Right forelimb (tissue), 1 donor: ENCODE measurements around the gene FTO.

ENCODE experiments used
- DNase-seq: peaks from one replicate; pipeline ENCODE4 v3.0.0-alpha.2; 2018

FTO gene

DNA sequence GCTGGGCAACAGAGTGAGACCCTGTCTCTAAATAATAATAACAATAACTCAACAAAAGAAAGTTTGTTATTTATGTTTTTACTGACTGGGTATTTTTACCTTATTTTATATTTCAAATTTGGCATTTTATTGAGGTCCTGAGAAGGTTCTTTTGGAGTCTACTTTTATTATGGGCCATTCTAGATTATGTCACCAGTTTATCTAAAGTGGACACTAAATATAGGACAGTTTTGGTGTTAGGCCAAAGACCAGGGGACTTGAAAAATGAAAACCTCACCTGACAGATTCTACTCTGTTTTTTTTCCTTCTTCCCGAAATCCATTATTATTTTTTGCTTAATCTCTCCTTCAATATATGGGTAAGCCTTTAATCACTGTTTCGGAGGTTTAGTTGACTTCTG, 8.1 kb downstream of the FTO start:
- no peak for DNase-seq

DNA sequence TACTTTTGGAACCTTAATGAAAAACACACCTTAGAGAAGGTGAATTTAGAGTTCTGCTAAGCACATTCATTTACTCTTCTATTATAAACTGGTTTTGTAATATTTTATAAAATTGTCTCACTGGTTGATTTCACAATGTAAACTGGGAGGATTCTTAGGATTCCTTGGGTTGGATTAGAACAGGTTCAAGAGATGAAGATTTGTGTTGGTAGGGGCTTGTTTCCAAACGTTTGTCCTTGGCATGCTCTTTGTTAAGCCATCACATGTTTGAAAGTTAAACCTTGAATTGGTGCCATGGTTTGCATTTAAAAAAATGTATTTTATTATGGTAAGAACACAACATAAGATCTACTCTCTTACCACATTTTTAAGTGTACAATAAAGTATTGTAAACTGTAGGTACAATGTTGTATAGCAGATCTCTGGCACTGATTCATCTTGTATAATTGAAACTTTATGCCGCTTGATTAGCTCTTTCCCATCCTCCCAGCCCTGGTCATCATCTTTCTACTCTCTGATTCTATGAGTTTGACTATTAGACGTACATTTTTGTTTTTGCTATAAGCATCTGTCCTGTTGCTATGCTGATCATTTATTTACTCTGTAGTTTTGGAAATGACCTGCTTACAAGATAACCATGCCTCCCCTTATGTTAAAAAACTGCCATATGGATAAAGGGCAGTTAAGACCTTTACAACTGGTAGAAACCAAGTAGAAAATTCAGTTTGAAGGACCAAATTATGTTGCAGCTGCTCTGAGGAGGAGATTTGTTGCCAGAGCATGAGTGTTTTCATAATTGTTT, 9.6 kb downstream of the FTO start:
- no peak for DNase-seq

DNA sequence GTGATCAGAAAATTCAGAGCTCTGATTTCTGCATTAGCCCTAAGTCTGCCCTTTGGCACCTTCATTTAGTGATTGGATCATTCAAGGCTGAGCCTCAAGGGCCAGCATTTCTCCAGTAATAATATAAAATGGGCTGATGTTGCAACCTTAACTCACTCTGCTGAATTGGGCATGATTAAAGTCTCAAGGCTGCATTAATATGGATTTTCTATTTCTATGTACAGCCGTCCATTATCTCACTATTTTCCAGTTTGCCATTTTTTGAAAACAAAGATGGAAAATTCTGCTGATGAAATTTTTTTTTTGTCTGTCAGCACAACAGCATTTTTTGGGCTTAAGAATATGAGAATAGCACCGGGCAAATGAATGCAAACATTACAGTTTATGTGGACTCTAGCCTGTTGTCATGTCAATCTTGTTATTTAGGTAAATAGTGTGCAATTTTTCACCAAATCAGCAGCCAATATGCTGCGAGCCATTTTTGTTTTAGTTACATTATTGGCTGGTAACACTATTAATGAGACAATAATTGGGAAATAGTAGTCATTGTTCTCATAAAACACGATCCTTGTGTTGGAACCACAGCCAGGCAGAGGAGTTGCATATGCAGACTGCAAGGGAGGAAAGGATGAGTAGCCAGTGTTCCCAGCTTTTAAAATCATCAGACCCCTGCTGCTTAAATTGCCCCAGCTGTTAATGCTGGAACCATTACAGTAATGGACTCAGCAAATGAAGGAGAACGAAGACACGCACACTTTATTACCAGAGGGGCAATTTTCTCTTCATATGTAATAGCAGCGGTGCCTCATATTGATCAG, 10.5 kb downstream of the FTO start:
- peak; percentile 46 for DNase-seq

DNA sequence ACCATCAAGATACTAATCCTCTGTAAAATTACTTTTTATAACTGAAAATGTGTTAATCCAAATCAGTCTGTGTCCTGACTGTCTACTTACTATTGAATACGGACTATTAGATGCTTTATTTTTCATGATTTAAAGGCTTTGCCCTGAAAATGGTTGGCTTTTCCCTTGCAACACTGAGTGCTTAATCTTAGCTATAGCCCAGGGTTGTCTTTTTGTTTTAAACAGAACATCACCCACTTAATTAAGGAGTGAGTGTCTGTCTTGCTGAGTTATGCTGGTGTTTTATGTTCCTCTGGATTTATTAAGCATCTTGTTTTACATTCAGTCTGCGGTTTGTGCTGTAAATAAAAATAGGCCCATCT, 11.0 kb downstream of the FTO start:
- no peak for DNase-seq

DNA sequence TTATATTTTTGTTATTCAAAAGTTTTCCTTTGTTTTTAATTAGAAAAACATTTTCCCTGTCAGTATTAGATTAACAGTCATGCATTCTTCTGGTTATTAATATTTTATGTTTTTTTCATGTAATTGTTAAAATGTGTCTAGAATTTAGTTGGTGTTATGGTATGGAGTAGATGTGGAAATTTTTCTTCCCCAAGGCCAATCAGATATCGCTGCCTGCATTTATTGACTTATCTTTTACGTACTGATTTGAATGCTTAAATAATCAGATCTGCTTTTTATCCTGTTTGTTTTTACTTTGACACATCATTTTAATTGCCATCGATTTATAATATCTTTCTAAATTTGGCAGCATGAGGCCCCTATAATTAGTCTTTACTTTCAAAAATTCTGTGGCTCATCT, 13.6 kb downstream of the FTO start:
- no peak for DNase-seq

DNA sequence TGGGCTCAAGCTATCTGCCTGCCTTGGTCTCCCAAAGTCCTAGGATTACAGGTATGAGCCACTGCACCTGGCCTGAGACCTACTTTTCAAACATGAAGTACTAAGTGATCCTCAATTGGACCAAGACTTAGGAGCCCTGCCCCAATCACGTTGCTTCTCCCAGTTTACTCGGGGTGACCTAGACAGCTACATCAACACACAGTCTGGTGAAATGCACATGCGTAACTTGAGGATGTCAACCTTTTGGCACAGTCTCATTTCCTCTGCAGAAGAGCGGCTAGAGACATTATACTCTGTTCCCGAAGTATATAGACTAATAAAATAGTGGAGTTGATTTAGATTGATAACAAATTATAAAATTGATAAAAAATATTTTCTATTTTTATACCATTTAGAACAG, 17.1 kb downstream of the FTO start:
- DNase-seq: no peak

DNA sequence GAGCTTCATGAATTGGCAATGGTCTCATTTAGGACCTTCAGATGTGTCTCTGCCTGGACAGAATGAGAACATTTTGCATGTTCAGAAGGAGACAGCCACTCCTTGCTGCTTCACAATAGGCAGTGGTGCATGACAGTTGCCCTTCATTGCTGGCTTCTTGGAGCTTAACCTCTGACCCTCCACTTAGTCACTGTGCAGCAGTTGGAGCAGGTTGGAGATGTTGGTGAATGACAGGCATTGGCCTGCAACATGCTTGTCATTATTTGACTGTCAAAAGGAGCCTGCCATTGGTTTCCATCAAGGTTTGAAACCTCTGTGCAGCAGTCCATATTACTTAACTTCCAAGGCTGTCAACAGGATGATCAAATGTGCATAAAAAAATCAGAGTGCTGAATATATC, 22.7 kb downstream of the FTO start:
- DNase-seq: no peak

DNA sequence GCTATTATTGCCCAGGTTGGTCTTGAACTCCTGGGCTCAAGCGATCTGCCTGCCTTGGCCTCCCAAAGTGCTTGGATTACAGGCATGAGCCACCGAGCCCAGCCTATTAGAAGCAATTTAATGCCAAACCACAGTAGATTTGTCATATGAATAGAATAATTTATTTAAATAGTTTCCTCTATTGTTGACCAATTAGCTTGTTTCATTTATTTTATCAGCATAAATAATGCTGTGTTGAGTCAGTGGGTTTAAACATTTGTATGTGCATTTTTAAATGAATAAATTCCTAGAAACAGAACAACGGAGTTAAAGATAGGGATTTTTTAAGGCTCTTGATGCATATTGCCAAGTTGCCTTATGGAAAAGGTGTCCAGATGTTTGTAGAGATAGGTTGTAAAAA, 26.7 kb downstream of the FTO start:
- no peak for DNase-seq

DNA sequence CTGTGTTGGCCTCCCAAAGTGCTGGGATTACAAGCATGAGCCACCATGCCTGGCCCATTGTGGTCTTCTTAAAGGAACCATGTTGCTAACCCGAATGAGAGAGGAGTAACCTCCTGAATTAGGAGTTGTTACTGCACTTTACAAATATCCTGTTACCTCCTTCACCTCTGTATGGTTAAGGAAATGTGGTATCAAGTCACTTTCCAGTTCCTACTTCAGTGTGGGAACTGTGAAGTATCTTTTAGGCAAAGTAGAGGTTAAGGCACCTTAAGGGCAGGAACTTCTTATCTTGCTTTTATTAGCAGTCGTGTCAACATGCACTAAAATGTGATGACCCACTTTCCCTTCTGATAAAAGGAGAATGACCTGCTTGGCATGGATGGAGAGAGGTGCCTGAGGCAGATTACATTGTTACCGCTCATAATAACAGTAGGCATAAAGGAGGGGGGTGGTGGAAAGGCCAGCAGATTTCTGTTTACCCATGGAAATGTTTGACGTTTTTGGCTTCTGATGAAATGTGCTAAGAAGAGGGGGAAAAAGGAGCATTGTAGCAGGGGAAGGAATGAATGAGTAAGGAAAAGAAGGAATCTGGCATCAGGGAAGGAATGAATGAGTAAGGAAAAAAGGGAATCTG, 28.5 kb downstream of the FTO start:
- no peak for DNase-seq

DNA sequence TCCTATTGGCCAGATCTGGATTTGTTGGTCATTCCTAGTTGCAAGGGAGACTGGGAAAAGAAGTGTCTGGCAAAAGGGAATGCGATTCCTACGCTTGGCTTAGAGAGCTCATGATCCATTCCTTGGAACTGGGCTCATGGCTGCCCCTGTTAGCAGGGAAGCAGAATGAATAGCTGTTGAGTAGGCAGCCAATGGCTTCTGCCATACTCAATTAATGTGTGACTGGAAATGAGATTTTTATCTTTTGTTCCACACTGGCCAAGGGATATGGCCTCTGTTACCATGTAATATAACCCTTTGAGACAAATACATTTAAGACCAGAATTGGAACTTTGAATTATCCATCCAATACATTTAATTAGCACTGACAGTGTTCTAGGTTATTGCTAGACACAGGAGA, 31.0 kb downstream of the FTO start:
- no peak for DNase-seq

DNA sequence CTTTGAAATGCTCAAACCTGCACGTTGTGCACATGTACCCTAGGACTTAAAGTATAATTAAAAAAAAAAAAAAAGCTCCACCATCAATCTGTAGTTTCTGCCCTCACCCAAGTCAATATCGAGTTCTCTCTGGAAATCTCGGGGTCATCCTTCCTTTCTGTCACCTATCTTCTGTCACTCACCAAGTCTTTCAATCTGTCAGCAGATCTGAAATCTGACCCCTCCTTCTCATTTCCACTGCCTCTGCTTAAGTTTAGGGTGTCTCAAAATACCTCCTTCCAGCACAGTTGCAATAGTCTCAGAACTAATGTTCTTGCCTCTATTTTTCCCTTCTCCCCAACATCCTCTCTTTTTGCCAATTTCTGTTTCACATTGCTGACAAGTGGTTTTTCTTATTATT, 32.3 kb downstream of the FTO start:
- no peak for DNase-seq

DNA sequence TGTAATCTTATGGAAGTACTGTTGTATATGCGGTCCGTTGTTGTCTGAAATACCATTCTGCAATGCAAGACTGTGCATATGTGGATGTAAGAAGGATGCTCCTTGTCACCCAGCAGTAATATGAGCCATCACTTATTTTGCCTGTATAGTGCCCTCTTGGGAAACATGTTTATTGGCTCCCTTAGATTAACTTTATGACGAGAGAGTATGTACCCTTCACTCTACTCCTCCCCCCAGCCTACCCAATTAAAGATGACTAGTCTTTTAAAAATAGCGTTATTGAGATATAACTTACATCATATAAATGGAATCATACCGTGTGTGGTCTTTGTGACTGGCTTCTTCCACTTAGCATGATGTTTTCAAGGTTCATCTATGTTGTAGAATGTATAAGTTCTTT, 33.6 kb downstream of the FTO start:
- no peak for DNase-seq

DNA sequence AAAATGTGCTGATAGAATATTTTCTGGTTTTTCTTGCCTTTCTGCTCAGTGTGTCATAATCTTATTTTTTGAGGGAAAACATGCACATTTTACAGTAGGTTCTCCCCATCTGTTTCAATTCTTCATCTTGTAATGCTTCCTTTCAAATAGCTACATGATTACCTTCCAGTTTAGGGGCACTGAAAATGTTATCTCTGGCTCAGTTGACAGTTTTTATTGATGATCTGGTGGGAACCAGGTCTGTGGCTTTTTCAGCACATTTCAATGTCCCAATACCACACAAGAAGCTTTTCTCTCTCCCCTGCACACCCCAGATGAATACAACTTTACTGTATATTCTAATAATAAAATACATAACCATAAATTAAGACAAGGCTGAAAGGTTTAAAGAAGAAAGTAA, 36.5 kb downstream of the FTO start:
- DNase-seq: no peak

DNA sequence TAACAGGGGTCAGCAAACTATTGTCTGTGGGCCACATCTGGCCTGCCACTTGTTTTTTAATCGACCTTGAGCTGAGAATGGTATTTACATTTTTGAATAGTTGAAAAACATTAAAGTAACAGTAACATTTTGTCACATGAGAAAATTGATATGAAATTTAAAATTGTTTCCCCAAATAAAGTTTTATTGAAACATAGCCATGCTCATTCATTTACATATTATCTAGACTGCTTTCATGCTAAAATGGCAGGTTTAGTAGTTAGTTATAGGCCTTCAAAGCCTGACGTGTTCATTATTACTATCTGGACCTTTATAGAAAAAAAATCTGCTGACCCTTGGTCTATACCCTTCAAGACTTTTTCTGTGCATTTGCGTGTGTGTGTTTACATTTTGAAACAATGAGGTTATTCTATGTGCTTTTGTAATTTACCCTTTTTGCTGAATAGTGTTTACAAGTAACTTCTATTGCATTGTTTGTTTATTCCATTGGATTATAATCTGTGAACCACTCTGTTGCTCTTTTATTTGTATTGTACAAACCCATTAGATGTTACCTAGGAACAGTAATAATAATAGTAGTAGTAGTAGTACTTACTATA, 37.1 kb downstream of the FTO start:
- DNase-seq: no peak

DNA sequence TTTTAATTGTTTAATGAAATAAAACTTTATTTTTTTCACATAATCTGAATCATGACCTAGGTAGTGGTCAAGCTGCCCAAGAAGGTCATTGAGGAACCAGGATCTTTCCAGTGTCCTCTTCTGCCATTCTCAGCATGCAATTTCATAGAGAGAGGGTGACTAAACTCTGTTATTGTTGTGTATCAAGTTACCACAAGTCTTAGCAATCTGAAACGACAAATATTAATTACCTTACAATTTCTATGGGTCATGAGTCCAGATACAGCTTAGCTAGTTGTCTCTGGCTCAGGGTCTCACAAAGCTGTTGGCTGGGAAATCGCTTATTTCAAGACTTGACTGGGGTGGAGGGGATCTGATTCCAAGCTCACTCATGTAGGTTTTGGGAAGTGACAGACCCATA, 37.6 kb downstream of the FTO start:
- no peak for DNase-seq

DNA sequence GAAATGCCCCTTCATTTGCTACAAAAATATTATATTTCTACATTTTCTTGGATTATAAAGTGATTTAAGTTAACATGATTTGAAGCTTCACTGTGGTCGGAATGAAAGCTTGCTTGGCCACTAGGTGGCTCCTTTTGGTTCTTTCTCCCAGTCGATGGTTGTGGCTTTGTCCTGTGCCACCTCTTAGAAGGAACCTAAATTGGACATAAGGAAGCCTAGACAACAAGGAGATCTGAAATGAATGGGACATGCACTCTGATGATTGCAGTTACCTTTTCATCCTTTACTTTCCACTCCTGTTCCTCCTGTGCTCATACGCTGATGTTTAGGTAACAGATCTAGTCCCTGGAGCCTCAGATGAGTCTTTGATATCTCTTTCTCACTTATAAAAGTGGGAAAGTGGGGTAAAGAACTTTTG, 39.2 kb downstream of the FTO start:
- no peak for DNase-seq

DNA sequence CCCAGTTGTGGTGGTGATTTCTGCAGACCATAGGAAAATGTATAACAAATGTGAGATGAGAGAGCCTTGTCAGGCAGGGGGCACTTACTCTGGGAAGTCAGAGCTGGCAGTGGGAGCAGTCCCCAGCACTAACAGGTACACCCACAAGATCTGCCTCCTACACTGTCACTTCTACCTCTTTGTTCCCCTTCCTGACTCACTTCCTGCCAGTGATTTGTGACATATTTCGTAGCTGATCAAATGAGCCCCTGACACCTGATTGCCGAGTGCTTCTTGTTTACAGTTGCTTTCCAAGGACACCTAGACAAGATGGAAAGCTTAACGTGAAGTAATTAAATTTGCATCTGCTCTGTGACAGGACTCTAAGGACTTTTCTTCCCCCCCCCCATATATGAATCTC, 40.5 kb downstream of the FTO start:
- DNase-seq: no peak

DNA sequence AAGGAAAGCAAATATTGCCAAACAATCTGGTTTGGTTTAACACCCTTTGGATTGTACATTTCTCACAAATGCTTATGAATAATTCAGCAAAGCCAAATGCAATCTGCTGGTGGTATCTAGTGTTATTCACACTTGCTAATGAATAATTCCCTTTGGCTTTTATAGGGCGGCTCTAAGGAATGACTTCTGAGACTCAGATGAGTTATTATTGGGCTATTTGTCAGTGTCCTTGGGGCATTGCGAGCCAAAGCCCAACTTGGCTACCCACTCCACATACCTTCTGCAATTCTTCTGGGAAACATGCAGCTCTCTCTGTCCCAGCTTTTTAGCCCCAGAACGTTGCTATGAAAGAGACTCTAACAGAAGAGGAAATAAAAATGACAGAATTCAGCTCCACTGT, 41.1 kb downstream of the FTO start:
- no peak for DNase-seq

DNA sequence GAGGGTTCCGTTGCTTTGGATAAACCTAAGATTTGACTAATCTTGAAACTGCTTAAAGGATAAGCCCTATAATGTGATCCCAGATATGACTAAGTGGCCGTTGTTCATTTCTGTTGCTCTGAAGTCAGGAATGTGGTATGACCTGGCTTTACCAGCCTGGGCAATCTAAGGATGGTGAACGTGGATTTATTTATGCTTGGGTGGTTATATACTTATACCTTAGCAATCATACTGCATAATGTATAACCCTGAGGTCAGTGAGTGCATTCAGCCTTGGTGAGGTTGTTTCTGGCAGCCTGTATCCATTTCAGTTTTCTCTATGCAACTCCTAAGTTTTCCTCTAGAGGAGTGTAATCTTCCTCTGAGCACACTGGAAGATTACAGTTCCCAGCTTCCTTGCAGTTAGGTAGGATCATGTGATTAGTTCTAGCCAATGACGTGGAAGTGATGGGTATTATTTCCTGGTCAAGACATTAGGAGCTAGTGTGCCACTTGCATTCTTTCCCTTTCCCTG, 41.9 kb downstream of the FTO start:
- DNase-seq: no peak

DNA sequence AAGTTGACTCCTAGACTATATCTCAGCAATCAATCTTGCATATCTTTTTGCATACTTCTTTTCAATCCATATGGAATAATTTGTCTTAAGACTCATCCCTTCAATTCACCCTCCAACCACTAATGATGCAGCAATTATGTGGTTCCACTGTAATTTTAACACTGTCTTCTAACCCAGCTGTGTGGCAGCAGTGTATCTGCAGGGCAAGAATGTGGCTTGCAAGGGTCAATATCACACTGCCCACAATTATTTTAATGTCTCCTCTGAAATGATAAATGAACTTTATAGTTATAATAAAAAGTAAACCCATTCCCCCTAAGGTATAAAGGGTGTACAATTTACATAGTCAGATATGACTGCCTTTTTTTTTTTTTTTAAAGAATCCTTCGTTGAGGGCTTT, 48.6 kb downstream of the FTO start:
- no peak for DNase-seq

DNA sequence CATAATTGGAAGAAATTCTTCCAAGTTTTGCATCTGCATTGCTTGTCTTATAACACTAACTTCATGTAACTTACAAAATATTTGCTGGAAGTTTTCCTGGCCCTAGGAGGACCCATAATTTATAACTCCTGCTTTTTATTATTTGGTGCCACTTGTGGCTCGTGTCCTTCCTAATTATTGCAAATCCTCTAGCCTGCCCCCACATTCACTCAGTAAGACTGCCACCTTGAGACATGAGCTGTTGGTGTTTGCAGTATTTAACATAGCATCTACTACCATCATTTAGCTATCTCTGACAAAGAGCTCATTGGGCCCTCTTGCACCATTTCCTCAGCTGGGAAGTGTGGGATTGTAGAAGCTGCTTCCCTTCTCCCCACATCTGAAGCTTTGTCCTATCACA, 49.5 kb downstream of the FTO start:
- DNase-seq: no peak

DNA sequence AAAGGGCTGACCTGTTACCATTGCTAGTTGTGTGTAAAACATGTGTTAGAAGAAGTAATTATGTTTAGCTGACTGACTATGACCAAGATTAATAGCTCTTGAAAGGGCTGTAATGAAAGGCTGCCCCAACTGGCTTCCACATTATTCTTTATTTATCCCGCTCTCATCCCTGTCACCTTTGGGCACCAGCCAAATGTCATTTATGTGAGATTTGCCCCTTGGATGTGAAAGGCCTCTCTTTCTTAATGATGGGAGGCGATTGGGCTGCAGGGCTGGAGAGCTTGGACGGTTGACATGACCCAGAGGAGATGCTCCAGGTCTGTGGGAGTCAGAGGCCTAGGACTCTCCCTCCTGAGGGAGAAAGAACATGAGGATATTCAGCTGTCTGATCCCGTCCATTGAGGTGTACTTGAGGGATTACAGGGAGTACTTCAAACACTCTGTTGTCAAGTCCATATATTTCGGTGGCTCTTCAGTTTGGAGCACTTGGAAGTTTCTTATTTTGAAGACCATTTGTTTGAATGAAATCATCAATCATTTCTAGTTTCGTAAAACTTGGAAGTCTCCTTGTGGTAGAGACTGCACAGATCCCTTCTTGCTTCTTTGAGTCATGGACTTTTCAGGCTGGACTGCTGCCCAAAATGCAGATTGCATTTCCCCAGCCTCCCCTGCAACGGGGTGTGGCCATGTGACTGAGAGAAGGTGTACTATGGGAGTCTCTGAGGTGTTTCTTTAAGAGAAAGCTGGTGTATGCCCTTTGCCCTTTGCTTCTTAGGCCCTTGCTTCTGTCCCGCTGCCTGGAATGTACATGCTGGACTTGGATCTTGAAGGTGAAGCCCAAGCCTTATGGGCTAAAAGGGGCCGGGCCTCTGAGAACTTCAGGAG, 51.3 kb downstream of the FTO start:
- no peak for DNase-seq
